ENCODE measurements around the gene CEBPA.

DNA sequence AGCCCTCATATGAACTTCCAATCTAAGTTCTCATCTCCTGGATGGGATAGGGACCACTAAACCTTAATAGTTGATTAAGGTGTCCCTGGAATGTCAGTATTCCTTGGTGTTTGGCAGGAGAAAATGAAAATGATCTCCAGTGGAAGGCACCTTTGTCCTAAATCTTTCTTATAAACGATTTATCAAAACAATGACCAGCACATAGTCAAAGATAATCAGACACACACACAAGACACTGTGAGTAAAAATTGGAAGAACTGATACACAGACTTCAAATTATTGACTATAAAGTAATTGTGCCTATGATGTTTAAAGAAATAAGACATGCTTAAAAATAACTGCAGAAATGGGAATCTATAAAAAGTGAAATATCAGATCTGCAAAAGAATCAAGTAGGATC lies 13.7 kb downstream of the CEBPA start:
- TF ChIP-seq POLR2AphosphoS5 (IDR thresholded peaks at IDR 0.05) (no peak), POLR2A (IDR thresholded peaks at IDR 0.05) (no peak)
- TF ChIP-seq, protein P1, sequence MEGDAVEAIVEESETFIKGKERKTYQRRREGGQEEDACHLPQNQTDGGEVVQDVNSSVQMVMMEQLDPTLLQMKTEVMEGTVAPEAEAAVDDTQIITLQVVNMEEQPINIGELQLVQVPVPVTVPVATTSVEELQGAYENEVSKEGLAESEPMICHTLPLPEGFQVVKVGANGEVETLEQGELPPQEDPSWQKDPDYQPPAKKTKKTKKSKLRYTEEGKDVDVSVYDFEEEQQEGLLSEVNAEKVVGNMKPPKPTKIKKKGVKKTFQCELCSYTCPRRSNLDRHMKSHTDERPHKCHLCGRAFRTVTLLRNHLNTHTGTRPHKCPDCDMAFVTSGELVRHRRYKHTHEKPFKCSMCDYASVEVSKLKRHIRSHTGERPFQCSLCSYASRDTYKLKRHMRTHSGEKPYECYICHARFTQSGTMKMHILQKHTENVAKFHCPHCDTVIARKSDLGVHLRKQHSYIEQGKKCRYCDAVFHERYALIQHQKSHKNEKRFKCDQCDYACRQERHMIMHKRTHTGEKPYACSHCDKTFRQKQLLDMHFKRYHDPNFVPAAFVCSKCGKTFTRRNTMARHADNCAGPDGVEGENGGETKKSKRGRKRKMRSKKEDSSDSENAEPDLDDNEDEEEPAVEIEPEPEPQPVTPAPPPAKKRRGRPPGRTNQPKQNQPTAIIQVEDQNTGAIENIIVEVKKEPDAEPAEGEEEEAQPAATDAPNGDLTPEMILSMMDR (IDR thresholded peaks at IDR 0.05 in 8 of 11, conservative IDR thresholded peaks at IDR 0.05 in 3 of 11) = no peak

Measured in spleen (tissue), 7 donors.